GM12878 (cell line): ENCODE data around the gene ITGBL1.

ENCODE experiments used
- ATF3 ChIP-seq: IDR thresholded peaks from 2 replicates; pipeline ENCODE4 v1.6.1; 2011; ENCODE audit warnings: low read depth, mild to moderate bottlenecking, low read length, moderate library complexity, borderline replicate concordance; ENCODE audit errors: extremely low read depth
- IRF5 ChIP-seq: fragments of 450-650 bp; IDR thresholded peaks from 2 replicates; pipeline ENCODE4 v1.6.1; 2017; ENCODE audit warnings: borderline replicate concordance
- KDM1A ChIP-seq: fragments of 200-600 bp; sonication (generic); IDR thresholded peaks from 2 replicates; pipeline ENCODE4 v1.6.1; 2016; ENCODE audit warnings: borderline replicate concordance
- PBX3 ChIP-seq: IDR thresholded peaks from 2 replicates; pipeline ENCODE4 v1.6.1; 2011; ENCODE audit warnings: mild to moderate bottlenecking, low read depth, low read length, moderate library complexity; ENCODE audit not compliant: insufficient replicate concordance
- REST ChIP-seq: IDR thresholded peaks from 2 replicates; pipeline ENCODE4 v1.6.1; 2012; ENCODE audit warnings: mild to moderate bottlenecking, low read depth, low read length

- TF ChIP-seq ATF3 (no peak), KDM1A (no peak), PBX3 (no peak), IRF5 (no peak), REST (no peak)
These were observed 46.9 kb downstream of the ITGBL1 start for GRCh38 chr13:101499406-101499805.
